PFSK-1 (cell line): Measurements from ENCODE around the gene CCDC170.

Experiments
- POLR2AphosphoS5 ChIP-seq: IDR thresholded peaks from 2 replicates; pipeline ENCODE4 v1.6.1; 2012; ENCODE audit warnings: low read depth, mild to moderate bottlenecking, control low read depth, low read length, moderate library complexity
- SIN3A ChIP-seq: IDR thresholded peaks from 2 replicates; pipeline ENCODE4 v1.6.1; 2012; ENCODE audit warnings: mild to moderate bottlenecking, low read length, moderate library complexity, borderline replicate concordance; ENCODE audit not compliant: insufficient read depth
- TAF1 ChIP-seq: IDR thresholded peaks from 2 replicates; pipeline ENCODE4 v1.6.1; 2012; ENCODE audit warnings: low read length, control low read depth, borderline replicate concordance; ENCODE audit not compliant: insufficient read depth

GRCh38 chr6:151610326-151610725 is 116.5 kb downstream of the CCDC170 start:
- TF ChIP-seq SIN3A = no peak
- TF ChIP-seq POLR2AphosphoS5 = no peak
- TF ChIP-seq TAF1 = no peak
